DLD1 (cell line): Measurements from ENCODE around the gene PRSS8.
"Not testable (repeated sequence)": the region's sequence is repeated elsewhere in the genome, so short reads cannot be mapped to it uniquely, and the experiment has no call there.

Source experiments
- in situ Hi-C: cut with HindIII; loops from 2 replicates; pipeline ENCODE4 v1.10.0; 2017; ENCODE audit warnings: low sequenced_read_pairs

Gene PRSS8

GRCh38 chr16:31108035-31108793, 27.3 kb downstream of the PRSS8 start, which contains the start of gene BCKDK:
Gene BCKDK (plus strand): TSS chr16:31108386. CDS start chr16:31109224, 838 bp downstream.
- in situ Hi-C loops = no loop called here

- in situ Hi-C loops = no loop called here
Observed at GRCh38 chr16:31107465-31107867, 28.1 kb downstream of the PRSS8 start.

- in situ Hi-C loops = no loop called here
Observed at GRCh38 chr16:31106509-31107464, 28.7 kb downstream of the PRSS8 start.

GRCh38 chr16:31105677-31106213, 29.8 kb downstream of the PRSS8 start:
- in situ Hi-C loops = no loop called here

GRCh38 chr16:31100876-31101641, 34.5 kb downstream of the PRSS8 start:
- in situ Hi-C loops = not testable (repeated sequence)

- in situ Hi-C loops = no loop called here
Observed at GRCh38 chr16:31099860-31100638, 35.5 kb downstream of the PRSS8 start.

- in situ Hi-C loops = no loop called here
Observed at GRCh38 chr16:31094424-31095120, 41.0 kb downstream of the PRSS8 start, which contains the start of gene VKORC1. Gene VKORC1 (minus strand): TSS chr16:31094797. CDS start chr16:31094729, 68 bp downstream.

GRCh38 chr16:31094088-31094423, 41.5 kb downstream of the PRSS8 start:
- in situ Hi-C loops = no loop called here

GRCh38 chr16:31093132-31093703, 42.3 kb downstream of the PRSS8 start:
- in situ Hi-C loops = no loop called here

- in situ Hi-C loops = no loop called here
Observed at GRCh38 chr16:31092330-31092729, 43.2 kb downstream of the PRSS8 start.

GRCh38 chr16:31090540-31090939, 45.0 kb downstream of the PRSS8 start:
- in situ Hi-C loops = no loop called here

- in situ Hi-C loops = no loop called here
Observed at GRCh38 chr16:31089199-31089598, 46.3 kb downstream of the PRSS8 start.

- in situ Hi-C loops = no loop called here
Observed at GRCh38 chr16:31088459-31089183, 46.9 kb downstream of the PRSS8 start, which contains the start of gene PRSS53. Gene PRSS53 (minus strand): TSS chr16:31088943. CDS start chr16:31088809, 134 bp downstream.

- in situ Hi-C loops = no loop called here
Observed at GRCh38 chr16:31087971-31088370, 47.6 kb downstream of the PRSS8 start.

GRCh38 chr16:31087481-31087880, 48.0 kb downstream of the PRSS8 start:
- in situ Hi-C loops = no loop called here

- in situ Hi-C loops = no loop called here
Observed at GRCh38 chr16:31086629-31086906, 49.0 kb downstream of the PRSS8 start.

- in situ Hi-C loops = no loop called here
Observed at GRCh38 chr16:31085873-31086628, 49.5 kb downstream of the PRSS8 start.

- in situ Hi-C loops = no loop called here
Observed at GRCh38 chr16:31085411-31085810, 50.1 kb downstream of the PRSS8 start.
